BLaER1 treated with 17β-estradiol and CSF1 and Interleukin-3, amounts not matched to agents 10 nM and 100 nM (cell line): Measurements from ENCODE around the gene ZNF543.

Source experiments
- H3K27ac ChIP-seq, 11 experiments: shearing (Covaris generic); formaldehyde crosslinking; 2 replicates each; pipeline ENCODE4 v1.8.1; 2022
- H3K27me3 ChIP-seq, 11 experiments: shearing (Covaris generic); formaldehyde crosslinking; 2 replicates each; pipeline ENCODE4 v1.8.1; 2022
- H3K36me3 ChIP-seq, 11 experiments: shearing (Covaris generic); formaldehyde crosslinking; 2 replicates each; pipeline ENCODE4 v1.8.1; 2022
- H3K4me1 ChIP-seq, 10 experiments: shearing (Covaris generic); formaldehyde crosslinking; 2 replicates each; pipeline ENCODE4 v1.8.1; 2022
- H3K4me2 ChIP-seq, 11 experiments: shearing (Covaris generic); formaldehyde crosslinking; 2 replicates each; pipeline ENCODE4 v1.8.1; 2022
- H3K4me3 ChIP-seq, 10 experiments: shearing (Covaris generic); formaldehyde crosslinking; 2 replicates each; pipeline ENCODE4 v1.8.1; 2022
- H3K9ac ChIP-seq, 11 experiments: shearing (Covaris generic); formaldehyde crosslinking; 2 replicates each; pipeline ENCODE4 v1.8.1; 2022
- H3K9me3 ChIP-seq, 11 experiments: shearing (Covaris generic); formaldehyde crosslinking; replicated peaks in 1 of 11; 2 replicates each; pipeline ENCODE4 v1.8.1; 2022
- H4K20me1 ChIP-seq, 11 experiments: shearing (Covaris generic); formaldehyde crosslinking; 2 replicates each; pipeline ENCODE4 v1.8.1; 2022
- Cebpa-rat ChIP-seq, 11 experiments: shearing (Covaris generic); IDR thresholded peaks; 2 replicates each; pipeline ENCODE4 v1.8.1; 2022

ZNF543 gene

DNA sequence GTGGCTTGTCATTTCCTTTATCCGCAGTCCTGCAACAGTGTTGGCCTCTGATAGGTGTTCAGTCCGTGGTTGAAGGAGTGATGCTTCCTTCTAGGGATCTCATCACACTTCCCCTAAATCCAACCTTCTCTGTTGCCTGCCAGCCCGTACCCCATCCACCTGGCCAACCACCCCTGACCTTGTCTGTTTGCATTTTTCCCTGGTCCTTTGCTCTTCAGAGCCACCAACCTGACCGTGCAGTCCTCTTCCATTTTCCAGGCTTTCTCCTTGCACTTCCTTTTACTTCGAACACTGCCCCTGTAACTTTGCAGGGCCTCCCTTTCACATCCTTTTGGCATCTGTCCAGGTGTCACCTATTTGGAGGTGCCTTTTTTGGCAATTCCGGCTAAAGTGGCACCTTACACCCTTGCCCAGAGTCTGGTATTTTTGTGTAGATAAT lies 39.3 kb upstream of the ZNF543 start:
- Histone ChIP-seq H3K27ac (peak overlapping the region; percentile 90 to 98 (median 96)), H4K20me1 (peaks cover 39 to 54% (median 51%) of the 10 kb centered on the region in 11 experiments; a peak in 20 of 22 replicates), H3K4me2 (peak overlapping the region; percentile 82 to 99 (median 95)), H3K4me3 (peak overlapping the region; percentile 67 to 100 (median 92)), H3K27me3 (no peaks in the 10 kb centered on the region), H3K9ac (peak overlapping the region; percentile 94 to 99 (median 98)), H3K4me1 (peaks cover 20 to 33% (median 27%) of the 10 kb centered on the region in 10 experiments), H3K9me3 (no peaks in the 10 kb centered on the region), H3K36me3 (peaks cover 28 to 45% (median 43%) of the 10 kb centered on the region in 11 experiments)
- no peak for TF ChIP-seq Cebpa-rat (IDR thresholded peaks at IDR 0.05)

DNA sequence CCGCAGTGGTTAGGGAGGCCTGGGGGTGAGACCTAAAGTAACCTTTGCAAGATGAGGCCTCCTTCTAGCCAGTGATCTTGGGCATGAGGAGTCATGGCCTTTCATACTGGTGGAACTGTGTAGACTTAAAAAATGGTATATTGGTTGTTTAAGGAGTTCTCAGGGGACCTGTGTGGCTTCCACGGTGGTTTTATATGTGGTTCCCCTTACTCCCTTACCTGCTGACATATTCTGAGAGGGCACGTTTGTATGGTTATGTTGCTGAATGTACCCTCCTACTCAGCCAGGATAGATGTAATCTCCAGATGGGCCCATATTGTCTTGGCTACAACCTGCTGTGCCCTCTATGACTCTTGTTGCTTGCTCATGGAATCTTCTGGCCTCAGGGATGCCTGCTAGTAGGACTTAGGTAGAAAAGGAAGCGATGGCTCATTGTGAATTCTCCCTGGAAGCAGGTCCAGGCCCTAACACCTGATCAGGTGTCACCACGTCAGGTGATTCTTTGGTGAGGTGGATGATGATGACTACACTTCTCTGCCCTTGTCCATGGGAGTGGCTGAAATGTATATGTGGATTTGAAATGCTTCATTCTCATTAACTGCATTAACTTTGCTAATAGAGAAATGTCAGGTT lies 38.1 kb upstream of the ZNF543 start:
- Histone ChIP-seq H4K20me1 (peaks cover 39 to 66% (median 62%) of the 10 kb centered on the region in 11 experiments; a peak in 20 of 22 replicates), H3K27ac (0 out of 22 replicates have a peak overlapping the region, but pooled peaks of 1 of the 11 experiments have one; percentile 11), H3K9me3 (no peaks in the 10 kb centered on the region), H3K9ac (peak overlapping the region; percentile 94 to 99 (median 98); a peak in 21 of 22 replicates), H3K27me3 (no peaks in the 10 kb centered on the region), H3K4me1 (peaks cover 20 to 33% (median 27%) of the 10 kb centered on the region in 10 experiments), H3K4me3 (peak overlapping the region; percentile 67 to 100 (median 92); a peak in 18 of 20 replicates), H3K36me3 (peaks cover 40 to 57% (median 55%) of the 10 kb centered on the region in 11 experiments), H3K4me2 (peak overlapping the region; percentile 82 to 99 (median 95))
- no peak for TF ChIP-seq Cebpa-rat (IDR thresholded peaks at IDR 0.05)

DNA sequence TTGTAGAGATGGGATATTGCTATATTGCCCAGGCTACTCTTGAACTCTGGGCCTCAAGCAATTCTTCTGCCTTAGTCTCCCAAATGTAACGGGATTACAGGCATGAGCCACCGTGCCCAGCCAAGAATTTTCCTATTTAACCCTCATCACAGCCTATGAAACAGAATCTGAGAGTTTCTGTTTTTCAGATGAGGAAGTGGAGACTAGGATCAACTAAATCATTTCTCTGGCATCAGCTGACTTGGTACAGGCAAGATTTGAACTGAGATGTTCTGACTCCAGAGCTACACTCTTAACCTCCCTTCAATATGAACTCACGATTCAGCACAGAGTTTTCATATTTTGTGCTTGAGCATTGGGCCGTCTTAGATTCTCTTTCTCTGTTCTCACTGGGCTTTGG lies 31.9 kb upstream of the ZNF543 start:
- Histone ChIP-seq H3K4me2 (peak overlapping the region in 1 of 11 experiments; percentile 38; a peak in 2 of 22 replicates), H3K4me1 (peaks cover 0 to 17% (median 0%) of the 10 kb centered on the region in 10 experiments; a peak in 4 of 20 replicates), H3K27me3 (no peaks in the 10 kb centered on the region), H4K20me1 (peaks cover 24 to 100% (median 93%) of the 10 kb centered on the region in 11 experiments; a peak in 21 of 22 replicates), H3K36me3 (peaks cover 99 to 100% (median 100%) of the 10 kb centered on the region in 11 experiments), H3K4me3 (no peak overlapping the region), H3K9ac (peak overlapping the region in 1 of 11 experiments; percentile 35; a peak in 1 of 22 replicates), H3K27ac (peak overlapping the region in 1 of 11 experiments; percentile 28; a peak in 1 of 22 replicates), H3K9me3 (peaks cover 41 to 49% (median 43%) of the 10 kb centered on the region in 11 experiments)
- TF ChIP-seq Cebpa-rat (IDR thresholded peaks at IDR 0.05), result no peak

DNA sequence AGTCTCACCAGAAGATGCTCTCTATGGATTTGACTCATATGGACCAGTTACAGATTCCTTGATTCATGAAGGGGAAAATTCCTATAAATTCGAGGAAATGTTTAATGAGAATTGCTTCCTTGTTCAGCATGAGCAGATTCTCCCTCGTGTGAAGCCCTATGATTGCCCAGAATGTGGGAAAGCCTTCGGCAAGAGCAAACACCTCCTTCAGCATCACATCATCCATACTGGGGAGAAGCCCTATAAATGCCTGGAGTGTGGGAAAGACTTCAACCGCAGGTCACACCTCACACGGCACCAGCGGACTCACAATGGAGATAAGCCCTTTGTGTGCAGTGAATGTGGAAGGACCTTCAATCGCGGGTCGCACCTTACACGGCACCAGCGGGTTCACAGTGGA lies 29.3 kb upstream of the ZNF543 start:
- Histone ChIP-seq H3K4me1 (peaks cover 0 to 13% (median 0%) of the 10 kb centered on the region in 10 experiments; a peak in 4 of 20 replicates), H3K36me3 (peaks cover 99 to 100% (median 100%) of the 10 kb centered on the region in 11 experiments), H3K9ac (no peak overlapping the region), H3K4me3 (no peak overlapping the region), H3K9me3 (peaks cover 58 to 68% (median 63%) of the 10 kb centered on the region in 11 experiments), H3K4me2 (no peak overlapping the region), H3K27me3 (no peaks in the 10 kb centered on the region), H3K27ac (no peak overlapping the region), H4K20me1 (peaks cover 8 to 100% (median 93%) of the 10 kb centered on the region in 11 experiments; a peak in 21 of 22 replicates)
- no peak for TF ChIP-seq Cebpa-rat (IDR thresholded peaks at IDR 0.05)

DNA sequence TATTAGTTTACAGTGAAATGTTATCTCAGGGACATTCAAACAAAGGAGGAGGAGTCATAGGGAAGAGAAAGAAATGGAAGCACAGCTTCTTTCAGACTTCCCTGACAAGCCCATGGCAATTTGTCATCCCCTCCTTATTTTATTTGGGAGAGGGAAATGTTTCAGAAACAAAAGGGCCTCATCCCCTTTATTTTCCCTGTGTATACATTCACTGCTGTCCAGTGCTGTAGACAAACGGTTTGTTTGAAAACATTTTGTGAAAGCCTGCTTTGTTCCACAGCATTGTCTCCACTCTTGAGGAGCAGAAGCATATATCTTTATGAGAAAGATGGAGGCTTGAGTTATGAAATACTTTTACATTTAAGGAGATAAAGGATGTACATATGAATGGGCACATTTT lies 27.7 kb upstream of the ZNF543 start:
- Histone ChIP-seq H3K4me2 (no peak overlapping the region), H3K9me3 (peaks cover 58 to 68% (median 63%) of the 10 kb centered on the region in 11 experiments), H3K9ac (no peak overlapping the region), H3K36me3 (peaks cover 95 to 100% (median 99%) of the 10 kb centered on the region in 11 experiments), H3K4me3 (no peak overlapping the region), H3K27me3 (no peaks in the 10 kb centered on the region), H4K20me1 (peaks cover 20 to 100% (median 93%) of the 10 kb centered on the region in 11 experiments; a peak in 21 of 22 replicates), H3K4me1 (peaks cover 0 to 13% (median 0%) of the 10 kb centered on the region in 10 experiments; a peak in 4 of 20 replicates), H3K27ac (no peak overlapping the region)
- no peak for TF ChIP-seq Cebpa-rat (IDR thresholded peaks at IDR 0.05)

DNA sequence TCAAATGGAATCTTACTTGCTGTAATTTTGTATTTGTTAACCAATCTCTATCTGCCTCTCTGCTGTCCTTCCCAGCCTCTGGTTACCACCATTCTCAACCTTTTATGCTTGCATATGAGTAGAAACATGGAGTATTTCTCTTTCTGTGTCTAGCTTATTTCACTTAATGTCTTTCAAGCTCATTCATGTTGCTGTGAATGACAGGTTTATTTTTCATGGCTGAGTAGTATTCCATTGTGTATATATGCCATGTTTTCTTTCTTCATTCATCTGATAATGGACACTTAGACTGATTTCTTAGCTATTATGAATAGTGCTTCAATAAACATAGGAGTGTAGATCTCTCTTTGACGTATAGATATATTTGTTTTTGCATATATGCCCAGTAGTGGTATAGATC lies 26.6 kb upstream of the ZNF543 start:
- H3K9me3 ChIP-seq, result peaks cover 58 to 66% (median 63%) of the 10 kb centered on the region in 11 experiments
- peaks cover 92 to 100% (median 98%) of the 10 kb centered on the region in 11 experiments for H3K36me3 ChIP-seq
- H4K20me1 ChIP-seq, result peaks cover 26 to 100% (median 92%) of the 10 kb centered on the region in 11 experiments; a peak in 20 of 22 replicates

DNA sequence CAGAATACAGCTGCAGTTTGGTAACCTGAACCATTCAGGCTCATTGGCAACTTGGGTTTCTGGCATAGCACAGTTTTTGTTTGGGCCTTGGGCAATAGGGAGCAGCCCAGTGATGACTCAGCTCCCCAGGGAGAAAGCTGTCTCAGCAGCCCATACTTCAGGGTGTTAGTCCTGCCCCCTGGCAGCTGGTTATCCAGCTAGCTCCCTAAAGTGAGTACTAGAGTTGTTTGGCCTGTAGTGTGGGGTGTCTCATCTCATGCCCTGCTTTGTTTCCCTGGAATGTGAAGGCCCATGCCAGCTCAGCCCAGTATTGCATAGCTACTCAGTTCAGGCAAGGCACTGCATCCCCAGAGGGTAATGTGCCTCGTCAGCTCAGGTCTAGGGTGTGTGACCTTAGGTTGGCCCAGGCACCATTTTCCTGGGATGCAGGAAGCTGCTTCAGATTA lies 18.2 kb upstream of the ZNF543 start:
- peak overlapping the region in 9 of 11 experiments; percentile 37 to 65 (median 54); a peak in 16 of 22 replicates for H3K27ac ChIP-seq
- H3K9ac ChIP-seq, result peak overlapping the region in 6 of 11 experiments; percentile 5 to 45 (median 28); a peak in 4 of 22 replicates
- H3K27me3 ChIP-seq, result no peaks in the 10 kb centered on the region
- no peak overlapping the region for H3K4me3 ChIP-seq
- H3K4me2 ChIP-seq, result peak overlapping the region; percentile 27 to 83 (median 73); a peak in 20 of 22 replicates
- H3K4me1 ChIP-seq, result peaks cover 11 to 19% (median 18%) of the 10 kb centered on the region in 10 experiments
- H3K36me3 ChIP-seq, result peaks cover 62 to 92% (median 86%) of the 10 kb centered on the region in 11 experiments
- TF ChIP-seq Cebpa-rat (IDR thresholded peaks at IDR 0.05), result peak in 5 of 11 experiments; percentile 43 to 74 (median 62); a peak in 8 of 22 replicates
- no peaks in the 10 kb centered on the region for H3K9me3 ChIP-seq
- H4K20me1 ChIP-seq, result peaks cover 21 to 100% (median 65%) of the 10 kb centered on the region in 11 experiments; a peak in 21 of 22 replicates

More for the DNA sequence above, 26.6 kb upstream of the ZNF543 start:
- Histone ChIP-seq H3K4me3 (no peak overlapping the region), H3K27ac (no peak overlapping the region), H3K4me1 (peaks cover 0 to 2% (median 0%) of the 10 kb centered on the region in 10 experiments; a peak in 4 of 20 replicates), H3K9ac (no peak overlapping the region), H3K4me2 (no peak overlapping the region), H3K27me3 (no peaks in the 10 kb centered on the region)
- no peak for TF ChIP-seq Cebpa-rat (IDR thresholded peaks at IDR 0.05)

DNA sequence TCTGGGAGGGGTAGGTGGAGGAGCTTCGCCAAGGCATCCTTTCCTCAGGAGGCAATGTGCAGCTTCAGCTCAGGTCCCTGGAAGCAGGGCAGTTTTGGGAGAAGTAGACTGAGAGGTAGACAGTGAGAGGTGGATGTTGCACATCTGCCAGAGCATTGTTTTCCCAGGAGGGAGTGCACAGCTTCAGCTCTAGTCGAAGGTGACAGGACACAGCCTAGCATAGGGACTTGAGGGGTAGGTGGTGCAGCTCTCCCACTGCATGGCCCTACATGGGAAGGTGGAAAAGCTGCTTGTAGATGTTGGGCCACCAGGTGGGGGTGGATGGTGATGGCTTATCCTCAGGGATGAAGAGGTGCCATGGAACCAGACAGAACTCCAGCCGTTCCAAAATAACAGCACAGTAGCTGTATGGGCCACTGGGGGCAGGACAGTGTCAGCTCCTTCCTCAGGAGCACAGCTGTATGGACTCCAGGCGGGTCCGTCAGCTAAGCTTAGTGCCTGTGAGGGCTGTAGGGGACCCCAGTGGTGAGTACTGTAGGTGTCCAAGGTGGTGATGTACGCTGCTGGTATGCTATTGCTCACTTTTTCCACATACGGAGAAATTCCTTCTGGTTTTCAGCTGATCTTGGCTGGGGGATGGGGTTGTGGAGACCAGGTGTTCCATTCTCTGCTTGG lies 17.4 kb upstream of the ZNF543 start:
- H3K9me3 ChIP-seq, result peaks cover 0 to under 1% (median 0%) of the 10 kb centered on the region in 11 experiments; a peak in 2 of 22 replicates
- H3K27ac ChIP-seq, result peak overlapping the region in 7 of 11 experiments; percentile 9 to 65 (median 54); a peak in 7 of 22 replicates
- no peak overlapping the region for H3K4me3 ChIP-seq
- H4K20me1 ChIP-seq, result peaks cover 21 to 92% (median 57%) of the 10 kb centered on the region in 11 experiments; a peak in 21 of 22 replicates
- peaks cover 57 to 85% (median 77%) of the 10 kb centered on the region in 11 experiments for H3K36me3 ChIP-seq
- no peak for TF ChIP-seq Cebpa-rat (IDR thresholded peaks at IDR 0.05)
- no peak overlapping the region for H3K9ac ChIP-seq
- H3K4me2 ChIP-seq, result peak overlapping the region in 1 of 11 experiments; percentile 79; a peak in 2 of 22 replicates
- H3K27me3 ChIP-seq, result no peaks in the 10 kb centered on the region
- peaks cover 11 to 19% (median 18%) of the 10 kb centered on the region in 10 experiments for H3K4me1 ChIP-seq
